HG03521 (cell line): ENCODE data around the gene TBC1D20.
A peak's percentile ranks its signal among the peaks of the same experiment; 100 is the strongest.

Experiments used
- ATAC-seq: cut with Tn5 transposase; IDR thresholded peaks from one replicate; pipeline ENCODE4 v1.9.1; 2021; ENCODE audit warnings: mild to moderate bottlenecking, moderate library complexity; ENCODE audit not compliant: unreplicated experiment

The TBC1D20 gene

GRCh38 chr20:420721-421574 lies 41.4 kb downstream of the TBC1D20 start:
- no peak for ATAC-seq

- no peak for ATAC-seq
Observed at GRCh38 chr20:420166-420620, 42.1 kb downstream of the TBC1D20 start.

GRCh38 chr20:419556-420165 lies 42.7 kb downstream of the TBC1D20 start:
- ATAC-seq = no peak

- no peak for ATAC-seq
Observed at GRCh38 chr20:418858-419365, 43.4 kb downstream of the TBC1D20 start.

- no peak for ATAC-seq
Observed at GRCh38 chr20:417801-418342, 44.5 kb downstream of the TBC1D20 start.

GRCh38 chr20:416950-417800 lies 45.2 kb downstream of the TBC1D20 start:
- no peak for ATAC-seq

GRCh38 chr20:415820-416322 lies 46.5 kb downstream of the TBC1D20 start:
- ATAC-seq = no peak

GRCh38 chr20:414161-414560 lies 48.2 kb downstream of the TBC1D20 start:
- ATAC-seq = no peak

- no peak for ATAC-seq
Observed at GRCh38 chr20:412081-412480, 50.3 kb downstream of the TBC1D20 start.

- no peak for ATAC-seq
Observed at GRCh38 chr20:409697-410559, 52.4 kb downstream of the TBC1D20 start.

GRCh38 chr20:408843-409696 lies 53.3 kb downstream of the TBC1D20 start:
- no peak for ATAC-seq

- ATAC-seq = peak; percentile 70
Observed at GRCh38 chr20:407953-408842, 54.1 kb downstream of the TBC1D20 start, which contains the start of gene RBCK1. Gene RBCK1, plus strand, starts transcription at chr20:408299. Its CDS starts 459 bp downstream, at chr20:408758.

GRCh38 chr20:407133-407952 lies 55.0 kb downstream of the TBC1D20 start:
- ATAC-seq = peak; percentile 58

GRCh38 chr20:406200-407132 lies 55.9 kb downstream of the TBC1D20 start:
- no peak for ATAC-seq

GRCh38 chr20:404088-404487 lies 58.2 kb downstream of the TBC1D20 start:
- no peak for ATAC-seq

- ATAC-seq = no peak
Observed at GRCh38 chr20:403582-403957, 58.8 kb downstream of the TBC1D20 start.
